Body of pancreas (tissue), 4 donors: Measurements from ENCODE around the gene CPLX1.

Experiments used
- POLR2A ChIP-seq, 3 donors: fragments of 450-650 bp; IDR thresholded peaks; one replicate each; pipeline ENCODE4 v1.6.1; 2016; ENCODE audit warnings: antibody characterized with exemption in 3 of 3, mild to moderate bottlenecking in 2 of 3
- TF ChIP-seq, protein P1 (sequence below), 7 experiments: fragments of 450-650 bp in 4 of 7; fragments of 200-600 bp in 3 of 7; sonication (generic) in 3 of 7; IDR thresholded peaks; one replicate each; pipeline ENCODE4 v1.5.1; 2016 to 2019; ENCODE audit warnings: antibody characterized with exemption in 7 of 7

DNA sequence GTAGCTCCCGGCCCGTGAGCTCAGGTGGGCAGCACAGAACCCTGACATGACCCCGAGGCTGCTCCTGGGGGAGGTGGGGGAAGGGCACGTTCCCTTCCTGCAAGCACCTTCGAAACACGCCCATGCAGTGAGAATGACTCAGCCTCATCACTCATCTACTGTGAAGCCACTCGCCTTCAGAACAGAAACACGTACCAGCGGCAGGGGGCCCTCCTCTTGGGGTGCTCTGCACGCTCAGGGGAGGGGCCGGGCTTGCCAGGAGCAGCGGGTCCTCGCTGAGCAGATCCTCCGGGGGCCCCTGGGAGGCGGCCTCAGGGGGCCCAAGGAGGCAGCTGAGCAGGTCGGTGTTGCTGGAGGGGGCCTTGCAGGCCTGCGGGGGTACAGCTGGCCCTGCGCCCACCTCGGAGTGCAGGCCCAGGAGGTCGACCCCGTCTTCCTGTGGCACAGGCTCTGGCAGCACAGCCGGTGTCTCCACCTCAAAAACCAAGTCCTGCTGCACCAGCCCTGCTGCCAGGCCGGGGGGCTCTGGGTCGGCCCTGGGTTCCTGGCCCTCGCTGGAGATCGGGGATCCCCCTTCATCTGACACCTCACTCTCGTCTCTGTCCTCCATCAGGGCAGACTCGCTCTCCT is 40.9 kb upstream of the CPLX1 start:
- TF ChIP-seq, protein P1, sequence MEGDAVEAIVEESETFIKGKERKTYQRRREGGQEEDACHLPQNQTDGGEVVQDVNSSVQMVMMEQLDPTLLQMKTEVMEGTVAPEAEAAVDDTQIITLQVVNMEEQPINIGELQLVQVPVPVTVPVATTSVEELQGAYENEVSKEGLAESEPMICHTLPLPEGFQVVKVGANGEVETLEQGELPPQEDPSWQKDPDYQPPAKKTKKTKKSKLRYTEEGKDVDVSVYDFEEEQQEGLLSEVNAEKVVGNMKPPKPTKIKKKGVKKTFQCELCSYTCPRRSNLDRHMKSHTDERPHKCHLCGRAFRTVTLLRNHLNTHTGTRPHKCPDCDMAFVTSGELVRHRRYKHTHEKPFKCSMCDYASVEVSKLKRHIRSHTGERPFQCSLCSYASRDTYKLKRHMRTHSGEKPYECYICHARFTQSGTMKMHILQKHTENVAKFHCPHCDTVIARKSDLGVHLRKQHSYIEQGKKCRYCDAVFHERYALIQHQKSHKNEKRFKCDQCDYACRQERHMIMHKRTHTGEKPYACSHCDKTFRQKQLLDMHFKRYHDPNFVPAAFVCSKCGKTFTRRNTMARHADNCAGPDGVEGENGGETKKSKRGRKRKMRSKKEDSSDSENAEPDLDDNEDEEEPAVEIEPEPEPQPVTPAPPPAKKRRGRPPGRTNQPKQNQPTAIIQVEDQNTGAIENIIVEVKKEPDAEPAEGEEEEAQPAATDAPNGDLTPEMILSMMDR (IDR thresholded peaks at IDR 0.05): no peak
- no peak for TF ChIP-seq POLR2A (IDR thresholded peaks at IDR 0.05)
